T-helper 2 cell treated with Interferon-gamma antibody and Interleukin-4, amounts not matched to agents 5 μg/mL and 100 μg/mL, for 36 hours (primary cell): ENCODE measurements around the gene SLC7A1.
A peak's percentile ranks its signal among the peaks of the same experiment; 100 is the strongest.

Experiments used
- DNase-seq: peaks from one replicate; pipeline ENCODE4 v3.0.0; 2021; ENCODE audit warnings: low spot score
- H3K27ac Mint-ChIP-seq: one replicate; pipeline ENCODE4 v1.8.0; 2021; ENCODE audit warnings: mild to moderate bottlenecking, mixed read lengths
- H3K27me3 Mint-ChIP-seq: one replicate; pipeline ENCODE4 v1.8.0; 2021; ENCODE audit warnings: low read depth, mixed read lengths
- H3K36me3 Mint-ChIP-seq: one replicate; pipeline ENCODE4 v1.8.0; 2021; ENCODE audit warnings: low read depth, mixed read lengths
- H3K4me1 Mint-ChIP-seq: one replicate; pipeline ENCODE4 v1.8.0; 2021; ENCODE audit warnings: low read depth, mixed read lengths
- H3K4me3 Mint-ChIP-seq: one replicate; pipeline ENCODE4 v1.8.0; 2022; ENCODE audit warnings: mild to moderate bottlenecking, moderate library complexity, mixed read lengths
- H3K9me3 Mint-ChIP-seq: one replicate; pipeline ENCODE4 v1.8.0; 2021; ENCODE audit warnings: mixed read lengths

Gene SLC7A1

DNA sequence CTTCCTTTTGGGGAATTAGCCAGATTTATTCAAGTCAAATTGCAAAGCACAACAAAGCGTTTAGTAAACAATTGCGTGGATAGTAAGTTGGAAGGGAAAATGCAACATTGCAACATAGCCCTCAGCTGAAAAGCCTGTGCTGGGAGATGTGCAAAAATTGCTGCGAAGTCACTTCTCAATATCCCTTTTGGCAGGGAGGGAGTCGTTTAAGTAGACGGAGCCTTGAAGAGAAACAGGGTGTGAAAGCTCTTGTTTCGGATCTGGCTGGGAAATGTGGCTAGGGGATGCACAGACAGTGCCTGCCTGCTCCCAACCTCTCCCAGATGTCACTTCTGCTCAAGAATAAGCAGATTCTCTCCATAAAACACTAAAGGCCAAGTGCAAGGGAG is 56.8 kb downstream of the SLC7A1 start:
- H3K27ac Mint-ChIP-seq = no peak overlapping the region
- H3K27me3 Mint-ChIP-seq = no peaks in the 10 kb centered on the region
- DNase-seq = no peak
- no peaks in the 10 kb centered on the region for H3K9me3 Mint-ChIP-seq
- H3K4me3 Mint-ChIP-seq = no peak overlapping the region
- peaks cover 23% of the 10 kb centered on the region for H3K36me3 Mint-ChIP-seq
- H3K4me1 Mint-ChIP-seq = peaks cover 19% of the 10 kb centered on the region

- Mint-ChIP-seq H3K27ac (peak overlapping the region; percentile 11), H3K27me3 (no peaks in the 10 kb centered on the region), H3K36me3 (peaks cover 28% of the 10 kb centered on the region), H3K4me3 (no peak overlapping the region), H3K9me3 (no peaks in the 10 kb centered on the region), H3K4me1 (peaks cover 18% of the 10 kb centered on the region)
- no peak for DNase-seq
These were observed 57.5 kb downstream of the SLC7A1 start for GRCh38 chr13:29537736-29538651.

DNA sequence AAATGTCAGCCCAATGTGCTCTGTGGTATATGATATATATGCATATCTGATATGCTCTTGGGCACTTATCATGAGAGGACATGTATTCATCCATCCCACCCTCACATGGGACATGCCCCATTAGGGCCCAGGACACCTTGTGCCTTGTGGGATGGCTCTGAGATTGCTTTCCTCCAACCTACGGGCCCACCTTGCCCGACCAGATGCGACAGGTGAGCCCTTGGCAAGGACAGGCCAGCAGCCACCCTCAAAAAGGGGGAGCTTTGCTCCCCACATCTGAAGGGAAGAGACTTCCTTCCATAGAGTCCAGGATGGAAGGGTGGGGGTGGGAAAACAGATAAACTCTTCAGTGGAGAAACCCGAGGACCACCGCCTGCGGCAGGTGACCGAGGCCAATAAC is 58.6 kb downstream of the SLC7A1 start:
- Mint-ChIP-seq H3K4me3 (no peak overlapping the region), H3K27ac (no peak overlapping the region), H3K36me3 (peaks cover 36% of the 10 kb centered on the region), H3K9me3 (no peaks in the 10 kb centered on the region), H3K27me3 (no peaks in the 10 kb centered on the region), H3K4me1 (peaks cover 14% of the 10 kb centered on the region)
- no peak for DNase-seq

- Mint-ChIP-seq H3K4me3 (no peak overlapping the region), H3K27me3 (no peaks in the 10 kb centered on the region), H3K27ac (peak overlapping the region; percentile 13), H3K9me3 (no peaks in the 10 kb centered on the region), H3K36me3 (peaks cover 34% of the 10 kb centered on the region), H3K4me1 (peaks cover 8% of the 10 kb centered on the region)
- no peak for DNase-seq
These were observed 59.5 kb downstream of the SLC7A1 start for GRCh38 chr13:29535663-29536655.

DNA sequence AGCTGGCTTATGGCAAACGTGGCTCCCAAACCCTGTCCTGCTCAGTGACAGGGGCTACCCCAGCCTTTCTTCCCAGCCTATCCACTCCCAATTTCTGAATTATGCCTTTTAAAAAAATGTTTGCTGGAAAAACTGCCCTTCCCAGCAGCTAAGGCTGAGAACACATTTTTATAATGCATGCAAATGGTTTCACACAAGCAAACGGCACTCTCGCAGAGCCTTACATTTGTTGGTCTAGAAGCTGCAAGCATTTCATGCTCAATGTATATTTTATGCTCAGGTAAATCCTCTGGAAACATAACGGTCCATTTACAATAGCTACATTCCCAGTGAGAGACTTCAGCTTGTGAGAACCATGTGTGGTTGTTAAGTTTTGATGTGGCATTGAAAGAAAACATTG is 61.4 kb downstream of the SLC7A1 start:
- no peak overlapping the region for H3K27ac Mint-ChIP-seq
- H3K27me3 Mint-ChIP-seq = no peaks in the 10 kb centered on the region
- H3K36me3 Mint-ChIP-seq = peaks cover 49% of the 10 kb centered on the region
- no peaks in the 10 kb centered on the region for H3K9me3 Mint-ChIP-seq
- H3K4me1 Mint-ChIP-seq = peaks cover 6% of the 10 kb centered on the region
- no peak overlapping the region for H3K4me3 Mint-ChIP-seq
- DNase-seq = no peak

GRCh38 chr13:29532821-29533220 is 62.7 kb downstream of the SLC7A1 start:
- H3K9me3 Mint-ChIP-seq = no peaks in the 10 kb centered on the region
- H3K4me1 Mint-ChIP-seq = peaks cover 2% of the 10 kb centered on the region
- H3K27me3 Mint-ChIP-seq = no peaks in the 10 kb centered on the region
- DNase-seq = no peak
- H3K4me3 Mint-ChIP-seq = no peak overlapping the region
- H3K36me3 Mint-ChIP-seq = peaks cover 47% of the 10 kb centered on the region
- no peak overlapping the region for H3K27ac Mint-ChIP-seq

GRCh38 chr13:29532116-29532515 is 63.4 kb downstream of the SLC7A1 start:
- Mint-ChIP-seq H3K27ac (no peak overlapping the region), H3K4me3 (no peak overlapping the region), H3K36me3 (peaks cover 48% of the 10 kb centered on the region), H3K4me1 (no peaks in the 10 kb centered on the region), H3K9me3 (no peaks in the 10 kb centered on the region), H3K27me3 (no peaks in the 10 kb centered on the region)
- DNase-seq = no peak

DNA sequence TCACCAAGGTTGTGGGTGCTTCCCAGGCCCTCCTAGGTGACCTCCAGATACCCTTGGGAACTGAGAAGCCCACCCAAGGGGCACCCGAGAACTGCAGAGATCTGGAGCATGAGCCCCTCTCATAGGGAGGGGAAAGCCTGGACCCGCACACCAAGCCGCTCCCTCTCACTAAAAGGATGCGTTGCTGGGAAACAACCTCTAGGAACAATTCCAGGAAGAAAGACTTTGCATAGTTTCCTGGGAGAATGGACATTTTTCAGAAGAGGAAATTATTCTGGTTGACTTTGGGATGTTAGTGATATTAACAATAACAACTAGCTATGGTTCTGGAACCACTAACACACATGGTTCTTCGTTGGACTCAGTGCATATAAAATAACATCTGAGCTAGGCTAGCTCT is 64.6 kb downstream of the SLC7A1 start:
- H3K4me3 Mint-ChIP-seq = no peak overlapping the region
- H3K9me3 Mint-ChIP-seq = no peaks in the 10 kb centered on the region
- H3K27me3 Mint-ChIP-seq = no peaks in the 10 kb centered on the region
- DNase-seq = no peak
- no peaks in the 10 kb centered on the region for H3K4me1 Mint-ChIP-seq
- H3K27ac Mint-ChIP-seq = no peak overlapping the region
- H3K36me3 Mint-ChIP-seq = peaks cover 48% of the 10 kb centered on the region

GRCh38 chr13:29529754-29530153 is 65.7 kb downstream of the SLC7A1 start:
- no peaks in the 10 kb centered on the region for H3K4me1 Mint-ChIP-seq
- no peak overlapping the region for H3K4me3 Mint-ChIP-seq
- H3K9me3 Mint-ChIP-seq = no peaks in the 10 kb centered on the region
- no peak overlapping the region for H3K27ac Mint-ChIP-seq
- no peaks in the 10 kb centered on the region for H3K27me3 Mint-ChIP-seq
- no peak for DNase-seq
- H3K36me3 Mint-ChIP-seq = peaks cover 48% of the 10 kb centered on the region

GRCh38 chr13:29527916-29528315 is 67.6 kb downstream of the SLC7A1 start:
- H3K4me1 Mint-ChIP-seq = no peaks in the 10 kb centered on the region
- H3K4me3 Mint-ChIP-seq = no peak overlapping the region
- peaks cover 43% of the 10 kb centered on the region for H3K36me3 Mint-ChIP-seq
- no peak for DNase-seq
- H3K9me3 Mint-ChIP-seq = no peaks in the 10 kb centered on the region
- no peak overlapping the region for H3K27ac Mint-ChIP-seq
- H3K27me3 Mint-ChIP-seq = no peaks in the 10 kb centered on the region

- H3K4me1 Mint-ChIP-seq = no peaks in the 10 kb centered on the region
- no peaks in the 10 kb centered on the region for H3K27me3 Mint-ChIP-seq
- peaks cover 41% of the 10 kb centered on the region for H3K36me3 Mint-ChIP-seq
- DNase-seq = no peak
- H3K4me3 Mint-ChIP-seq = no peak overlapping the region
- no peaks in the 10 kb centered on the region for H3K9me3 Mint-ChIP-seq
- H3K27ac Mint-ChIP-seq = no peak overlapping the region
These were observed 68.0 kb downstream of the SLC7A1 start for GRCh38 chr13:29527511-29527910.

- H3K27me3 Mint-ChIP-seq = no peaks in the 10 kb centered on the region
- H3K36me3 Mint-ChIP-seq = peaks cover 44% of the 10 kb centered on the region
- no peak overlapping the region for H3K27ac Mint-ChIP-seq
- H3K4me3 Mint-ChIP-seq = no peak overlapping the region
- no peaks in the 10 kb centered on the region for H3K9me3 Mint-ChIP-seq
- no peaks in the 10 kb centered on the region for H3K4me1 Mint-ChIP-seq
- DNase-seq = no peak
These were observed 68.7 kb downstream of the SLC7A1 start for GRCh38 chr13:29526741-29527140.

DNA sequence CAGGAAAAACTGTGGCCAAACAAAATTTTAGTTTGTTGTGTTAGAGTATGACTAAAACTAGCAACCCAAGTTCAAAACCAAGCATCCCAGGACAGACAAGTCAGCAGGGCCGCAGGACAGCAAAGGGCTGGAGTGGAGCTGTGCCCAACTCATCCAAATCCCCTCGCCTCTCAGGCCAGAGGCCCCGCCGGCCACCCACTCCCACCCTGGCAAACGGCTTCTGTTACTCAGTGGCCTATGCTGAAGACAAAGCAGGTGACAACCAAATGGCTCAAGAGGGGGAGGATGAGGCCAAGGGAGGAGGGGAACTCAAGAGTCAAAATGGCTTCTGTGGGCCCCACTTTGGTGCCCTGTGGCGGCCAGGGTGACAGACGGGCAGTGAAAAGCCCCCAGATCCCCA is 69.7 kb downstream of the SLC7A1 start:
- Mint-ChIP-seq H3K4me3 (no peak overlapping the region), H3K36me3 (peaks cover 52% of the 10 kb centered on the region), H3K4me1 (no peaks in the 10 kb centered on the region), H3K9me3 (no peaks in the 10 kb centered on the region), H3K27ac (no peak overlapping the region), H3K27me3 (no peaks in the 10 kb centered on the region)
- DNase-seq = no peak

GRCh38 chr13:29524641-29525040 is 70.8 kb downstream of the SLC7A1 start:
- H3K9me3 Mint-ChIP-seq = no peaks in the 10 kb centered on the region
- no peak for DNase-seq
- H3K27ac Mint-ChIP-seq = no peak overlapping the region
- H3K4me1 Mint-ChIP-seq = no peaks in the 10 kb centered on the region
- no peak overlapping the region for H3K4me3 Mint-ChIP-seq
- peaks cover 49% of the 10 kb centered on the region for H3K36me3 Mint-ChIP-seq
- H3K27me3 Mint-ChIP-seq = no peaks in the 10 kb centered on the region
